GM19043 (cell line): Measurements from ENCODE around the gene TTC9B.

ENCODE experiments used
- ATAC-seq: cut with Tn5 transposase; IDR thresholded peaks from one replicate; pipeline ENCODE4 v1.9.1; 2021; ENCODE audit warnings: low read depth; ENCODE audit not compliant: unreplicated experiment

TTC9B gene

GRCh38 chr19:40249201-40249600, 31.0 kb upstream of the TTC9B start:
- ATAC-seq: no peak

DNA sequence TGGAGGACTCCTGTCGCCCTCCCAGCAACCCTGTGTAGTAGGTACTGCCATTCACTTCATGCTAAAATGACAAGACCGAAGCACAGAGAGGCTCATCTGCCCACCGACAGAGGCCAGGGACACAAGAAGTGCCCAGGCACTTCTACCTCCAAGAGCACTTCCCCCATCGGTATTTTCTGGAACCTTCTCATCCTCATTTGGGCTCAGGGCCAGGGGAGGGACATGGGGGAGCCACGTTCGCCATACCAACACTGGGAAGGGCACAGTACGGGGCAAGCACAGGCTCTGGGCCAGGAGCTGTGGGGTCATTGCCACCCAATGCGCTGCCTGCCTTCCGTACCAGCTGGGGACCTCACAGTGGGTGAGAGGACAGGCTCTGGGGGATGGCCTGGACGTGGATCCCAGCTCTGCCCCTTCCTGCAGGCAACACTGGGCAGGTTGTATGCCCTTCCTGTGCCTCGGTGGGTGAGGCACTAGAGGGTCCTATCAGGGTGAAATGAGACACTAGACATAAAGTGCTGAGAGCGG, 29.6 kb upstream of the TTC9B start:
- no peak for ATAC-seq

- ATAC-seq: no peak
These were observed 29.0 kb upstream of the TTC9B start for GRCh38 chr19:40247178-40247577.

GRCh38 chr19:40246292-40247073, 28.3 kb upstream of the TTC9B start:
- ATAC-seq: no peak

- no peak for ATAC-seq
These were observed 27.4 kb upstream of the TTC9B start for GRCh38 chr19:40245506-40246128.

GRCh38 chr19:40244579-40245317, 26.6 kb upstream of the TTC9B start:
- ATAC-seq: no peak

- ATAC-seq: no peak
These were observed 25.0 kb upstream of the TTC9B start for GRCh38 chr19:40243181-40243580.

DNA sequence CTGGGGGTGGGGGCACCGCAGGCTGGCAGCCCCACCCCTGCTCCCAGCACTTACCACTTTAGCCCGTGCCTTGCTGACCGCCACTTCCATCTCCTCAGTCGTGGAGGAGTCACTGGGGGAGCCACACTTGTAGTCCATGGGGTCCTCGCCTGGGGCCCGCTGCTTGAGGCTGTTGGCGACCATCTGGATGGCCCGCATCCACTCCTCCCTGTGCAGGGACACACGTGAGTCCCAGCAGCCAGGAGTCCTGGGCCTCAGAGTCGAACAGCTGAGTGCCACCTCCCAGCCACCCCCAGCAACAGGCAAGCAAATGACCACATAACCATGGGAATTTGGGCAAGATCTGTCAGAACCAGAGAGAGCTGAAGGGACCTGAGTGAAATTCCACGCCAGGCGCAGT, 24.3 kb upstream of the TTC9B start:
- no peak for ATAC-seq

DNA sequence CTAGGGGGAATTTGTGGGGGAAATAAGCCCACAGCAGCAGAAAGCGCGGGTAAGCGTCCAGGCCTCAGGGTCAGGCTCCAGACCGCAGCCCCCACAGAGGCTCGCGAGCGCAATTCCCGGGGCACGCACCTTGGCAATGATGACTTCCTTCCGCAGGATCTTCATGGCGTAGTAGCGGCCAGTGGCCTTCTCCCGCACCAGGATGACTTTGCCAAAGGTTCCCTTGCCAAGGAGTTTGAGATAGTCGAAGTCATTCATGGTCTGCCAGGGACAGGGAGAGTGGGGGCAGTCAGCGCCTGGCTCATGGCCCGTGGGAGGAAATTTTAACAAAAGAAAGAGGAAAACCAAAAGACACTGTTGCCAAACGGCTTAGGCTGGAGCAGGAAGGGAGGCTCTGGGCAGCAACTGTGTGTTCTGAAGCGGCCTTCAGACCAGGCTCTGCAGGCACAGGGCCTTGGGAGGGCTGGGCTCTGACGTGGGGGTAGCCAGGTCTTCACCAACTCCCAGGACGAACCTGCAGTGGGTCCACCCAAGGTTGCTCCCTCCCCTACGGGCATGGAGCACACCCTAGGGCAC, 23.7 kb upstream of the TTC9B start:
- no peak for ATAC-seq

GRCh38 chr19:40241125-40241808, 23.1 kb upstream of the TTC9B start:
- ATAC-seq: no peak

DNA sequence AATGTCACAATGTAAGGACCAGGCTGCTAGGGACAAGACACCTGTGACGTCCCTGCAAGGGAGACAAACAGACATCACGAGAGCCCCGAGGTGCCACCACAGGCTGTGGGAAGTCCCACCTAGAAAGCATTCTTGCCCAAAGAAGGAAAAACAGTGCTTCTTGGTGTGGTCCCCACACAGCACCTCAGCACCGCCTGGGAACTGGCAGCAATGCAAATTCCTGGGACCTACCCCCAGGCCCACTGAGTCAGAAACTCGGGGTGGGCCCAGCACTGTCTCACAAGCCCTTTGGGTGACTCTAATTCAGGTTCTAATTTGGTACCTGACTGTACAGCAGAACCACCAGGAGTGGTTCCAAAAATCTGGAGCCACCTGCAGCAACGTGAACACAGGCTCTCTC, 22.1 kb upstream of the TTC9B start:
- no peak for ATAC-seq

GRCh38 chr19:40239415-40240226, 21.4 kb upstream of the TTC9B start:
- no peak for ATAC-seq

- no peak for ATAC-seq
These were observed 20.6 kb upstream of the TTC9B start for GRCh38 chr19:40238775-40239174.

DNA sequence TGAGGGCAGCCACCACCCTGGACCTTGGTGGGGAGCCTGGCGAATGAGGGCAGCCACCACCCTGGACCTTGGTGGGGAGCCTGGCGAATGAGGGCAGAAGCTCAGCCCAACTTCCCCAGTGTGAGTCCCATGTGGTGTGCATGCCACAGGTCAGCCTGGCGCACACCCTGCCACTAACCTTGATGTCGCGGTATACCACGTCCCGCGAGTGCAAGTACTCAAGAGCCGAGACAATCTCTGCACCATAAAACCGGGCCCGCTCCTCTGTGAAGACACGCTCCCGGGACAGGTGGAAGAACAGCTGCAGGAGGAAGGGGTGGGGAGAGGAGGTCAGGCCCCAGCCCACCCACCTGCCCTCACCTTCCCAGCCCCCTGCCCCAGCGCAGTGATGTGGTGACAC, 19.6 kb upstream of the TTC9B start:
- no peak for ATAC-seq

DNA sequence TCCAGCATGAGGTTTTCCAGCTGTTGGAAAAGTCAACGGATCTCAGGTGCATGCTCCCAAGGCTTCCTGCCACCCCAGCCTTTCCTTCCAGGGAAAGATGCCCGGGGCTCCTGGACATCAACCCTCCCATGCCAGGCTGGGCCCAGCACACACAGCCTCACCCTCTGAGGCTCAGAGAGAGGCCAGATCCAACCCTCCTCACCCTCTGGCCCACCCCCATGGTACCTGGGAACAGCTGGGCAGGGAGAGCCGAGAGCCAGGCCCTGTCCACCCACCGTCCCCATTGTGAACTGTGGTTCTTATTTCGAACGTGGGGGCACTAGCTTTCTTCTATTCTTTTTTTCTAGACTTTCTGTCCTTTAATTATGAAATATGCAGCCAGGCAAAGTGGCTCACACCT, 18.2 kb upstream of the TTC9B start:
- ATAC-seq: no peak

- no peak for ATAC-seq
These were observed 17.8 kb upstream of the TTC9B start for GRCh38 chr19:40236026-40236355.

DNA sequence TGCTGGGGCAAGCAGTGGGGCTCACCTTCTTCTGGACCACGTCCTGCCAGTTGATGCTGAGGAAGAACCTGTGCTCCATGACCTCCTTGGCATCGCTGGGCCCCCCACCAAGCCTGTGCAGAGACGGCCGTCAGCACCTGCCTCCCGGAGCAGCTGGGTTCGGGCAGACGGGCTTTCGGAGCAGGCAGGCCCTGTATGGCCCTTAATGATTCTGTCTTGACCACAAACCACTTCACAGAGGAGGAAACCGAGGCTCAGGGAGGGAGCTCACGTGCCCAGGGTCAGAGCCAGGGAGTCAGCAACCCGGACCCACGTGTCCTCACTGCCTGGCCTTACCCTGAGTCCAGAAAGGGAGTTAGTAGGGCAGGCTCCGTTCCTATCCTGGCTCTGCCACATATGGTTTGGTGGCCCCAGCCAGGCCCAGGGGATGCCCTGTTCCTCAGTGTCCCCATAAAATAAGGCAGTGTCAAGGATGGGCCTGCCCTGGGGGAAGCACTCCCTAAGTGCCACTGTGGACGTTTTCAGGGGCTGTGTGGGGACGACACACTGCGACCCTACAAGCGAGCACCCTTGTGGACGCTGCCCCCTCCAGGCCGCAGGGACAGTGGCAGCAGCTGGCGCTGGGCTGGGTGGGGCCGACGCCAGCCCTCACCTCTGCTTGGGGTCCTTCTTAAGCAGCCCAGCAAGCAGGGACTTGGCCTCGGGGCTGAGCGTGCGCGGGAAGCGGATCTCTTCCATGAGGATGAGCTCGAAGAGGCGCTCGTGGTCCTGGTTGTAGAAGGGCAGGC, 17.2 kb upstream of the TTC9B start:
- ATAC-seq: no peak

DNA sequence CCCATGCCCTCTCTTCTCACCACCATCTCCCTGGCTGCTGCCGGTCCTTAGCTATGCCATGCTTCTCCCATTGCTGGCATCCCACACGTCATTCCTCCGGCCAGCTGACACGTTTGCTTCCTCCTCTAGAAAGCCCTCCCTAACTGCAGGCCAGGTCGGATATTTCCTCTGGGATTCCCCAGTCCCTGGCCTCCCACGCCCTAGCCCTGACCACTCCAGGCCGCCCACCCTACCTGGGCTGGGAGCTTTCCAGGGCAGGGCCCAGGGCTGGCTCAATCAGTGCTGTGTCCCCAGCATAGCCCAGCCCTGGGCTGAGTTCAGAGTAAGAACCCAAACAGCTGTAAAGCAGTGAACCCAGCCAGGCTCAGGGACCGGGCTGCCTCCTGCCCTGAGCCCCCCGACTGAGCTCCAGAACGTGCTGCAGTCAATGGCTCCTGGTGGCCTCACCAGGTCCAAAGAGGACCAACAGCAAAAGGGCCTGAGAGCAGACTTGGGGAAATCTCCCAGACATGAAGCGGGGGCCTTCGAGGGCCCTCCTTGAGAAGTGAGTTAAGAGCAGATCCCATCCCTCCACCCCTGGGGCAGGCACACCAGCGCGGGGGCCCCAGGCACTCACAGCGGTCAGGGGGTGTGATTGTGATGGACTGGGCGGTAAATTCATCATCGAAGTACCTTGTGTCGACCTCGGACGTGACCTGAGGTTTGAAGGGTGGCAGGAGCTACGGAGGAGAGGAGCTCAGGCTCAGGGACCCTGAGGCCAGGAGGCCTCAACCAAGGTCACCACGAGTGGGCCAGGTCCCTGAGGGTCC, 16.4 kb upstream of the TTC9B start:
- ATAC-seq: no peak
